Ovary (tissue), 3 donors: ENCODE results near the gene APBA2.

ENCODE experiments used
- EP300 ChIP-seq: sonication (generic); formaldehyde crosslinking; IDR thresholded peaks from one replicate; pipeline ENCODE4 v1.6.1; 2017; ENCODE audit warnings: antibody characterized with exemption
- POLR2A ChIP-seq: fragments of 450-650 bp; IDR thresholded peaks from one replicate; pipeline ENCODE4 v1.6.1; 2017; ENCODE audit warnings: antibody characterized with exemption, mild to moderate bottlenecking, moderate library complexity
- TF ChIP-seq, protein P1 (sequence below), 3 donors: fragments of 450-650 bp in 2 of 3; fragments of 200-600 bp in 1 of 3; IDR thresholded peaks; one replicate each; pipeline versions ENCODE4 v1.5.1 to v1.8.0; 2016 to 2022; ENCODE audit warnings: antibody characterized with exemption in 3 of 3, mild to moderate bottlenecking in 1 of 3
- donor health status: DM: no; HTN: no; CAD: no.

DNA sequence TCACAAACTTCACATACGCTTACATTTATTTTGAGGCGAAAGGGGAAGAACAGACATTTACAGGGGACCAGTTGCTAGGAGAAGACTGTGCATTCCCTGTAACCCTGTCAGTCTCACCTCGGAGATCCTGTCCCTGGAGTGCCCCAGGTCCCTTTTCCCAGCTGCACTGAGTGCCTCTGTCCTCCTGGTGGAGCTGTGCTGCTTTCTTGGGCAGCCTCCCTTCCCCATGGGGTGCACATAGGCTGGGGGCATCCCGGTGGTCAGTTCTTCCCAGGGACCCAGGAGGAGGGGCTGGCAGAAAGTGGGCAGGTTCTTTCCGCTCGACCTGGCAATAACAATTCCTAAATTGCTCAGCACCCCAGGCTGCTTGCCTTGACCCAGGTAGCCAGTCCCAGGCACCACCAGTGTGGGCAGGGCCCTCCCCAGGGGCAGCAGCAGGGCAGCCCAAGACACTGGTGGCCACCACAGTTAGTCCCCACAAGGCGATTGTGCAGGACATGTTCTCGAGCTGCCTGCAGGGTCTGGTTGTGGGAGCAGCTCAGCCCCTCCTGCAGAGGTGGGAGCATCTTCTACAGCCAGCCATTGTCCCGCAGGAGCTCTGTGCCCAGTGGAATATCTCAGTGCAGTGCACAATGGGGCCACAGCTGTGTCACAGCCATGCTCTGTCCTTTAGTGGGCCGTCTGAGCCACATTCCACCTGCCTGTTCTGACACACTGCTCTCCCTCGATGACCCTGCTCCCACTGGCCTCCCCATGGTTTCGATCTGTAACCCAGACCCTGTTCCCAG, 36.3 kb downstream of the APBA2 start:
- TF ChIP-seq, protein P1, sequence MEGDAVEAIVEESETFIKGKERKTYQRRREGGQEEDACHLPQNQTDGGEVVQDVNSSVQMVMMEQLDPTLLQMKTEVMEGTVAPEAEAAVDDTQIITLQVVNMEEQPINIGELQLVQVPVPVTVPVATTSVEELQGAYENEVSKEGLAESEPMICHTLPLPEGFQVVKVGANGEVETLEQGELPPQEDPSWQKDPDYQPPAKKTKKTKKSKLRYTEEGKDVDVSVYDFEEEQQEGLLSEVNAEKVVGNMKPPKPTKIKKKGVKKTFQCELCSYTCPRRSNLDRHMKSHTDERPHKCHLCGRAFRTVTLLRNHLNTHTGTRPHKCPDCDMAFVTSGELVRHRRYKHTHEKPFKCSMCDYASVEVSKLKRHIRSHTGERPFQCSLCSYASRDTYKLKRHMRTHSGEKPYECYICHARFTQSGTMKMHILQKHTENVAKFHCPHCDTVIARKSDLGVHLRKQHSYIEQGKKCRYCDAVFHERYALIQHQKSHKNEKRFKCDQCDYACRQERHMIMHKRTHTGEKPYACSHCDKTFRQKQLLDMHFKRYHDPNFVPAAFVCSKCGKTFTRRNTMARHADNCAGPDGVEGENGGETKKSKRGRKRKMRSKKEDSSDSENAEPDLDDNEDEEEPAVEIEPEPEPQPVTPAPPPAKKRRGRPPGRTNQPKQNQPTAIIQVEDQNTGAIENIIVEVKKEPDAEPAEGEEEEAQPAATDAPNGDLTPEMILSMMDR (IDR thresholded peaks at IDR 0.05) = no peak
- TF ChIP-seq POLR2A = no peak
- TF ChIP-seq EP300 = no peak
